K562 (cell line): ENCODE results near the gene ZNF441. TPM values are rescaled to one million over a fixed set of nuclear protein-coding genes. Genes with fewer than 3 reads are reported as not detected.

Source experiments
- CTCFL ChIP-seq: IDR thresholded peaks from 2 replicates; pipeline ENCODE4 v1.6.1; 2011; ENCODE audit warnings: borderline replicate concordance, low read depth, mild to moderate bottlenecking, moderate library complexity, low read length; ENCODE audit not compliant: insufficient read depth, poor library complexity, severe bottlenecking
- GTF2F1 ChIP-seq: IDR thresholded peaks from 2 replicates; pipeline ENCODE4 v1.6.1; 2011; ENCODE audit warnings: low read depth, low read length, improper control_type of control experiment
- NFYB ChIP-seq: IDR thresholded peaks from 2 replicates; pipeline ENCODE4 v1.6.1; 2011; ENCODE audit warnings: mild to moderate bottlenecking, moderate library complexity; ENCODE audit not compliant: insufficient read length; ENCODE audit errors: extremely low read depth
- SRSF7 ChIP-seq: fragments of 200-400 bp; formaldehyde crosslinking; optimal IDR thresholded peaks from 2 replicates; pipeline ENCODE3; 2017; ENCODE audit warnings: mild to moderate bottlenecking, low read depth, low read length
- TAF1 ChIP-seq: IDR thresholded peaks from 2 replicates; pipeline ENCODE4 v1.6.1; 2011; ENCODE audit warnings: mild to moderate bottlenecking, low read length, moderate library complexity; ENCODE audit not compliant: insufficient read depth, control insufficient read depth, severe bottlenecking; ENCODE audit errors: extremely low read depth
- ZBTB1 ChIP-seq: sonication (generic); formaldehyde crosslinking; IDR thresholded peaks from 2 replicates; pipeline ENCODE4 v1.8.1; 2023; ENCODE audit warnings: missing genetic modification reagents, low read depth, mild to moderate bottlenecking, borderline replicate concordance
- polyA plus RNA-seq, 8 experiments: library from polyadenylated mRNA; depleted of rRNA in 4 of 8; stranded (reverse) in 5 of 8; unstranded in 3 of 8; fragments of >200 nt; fragmentation: Nextera tagmentation in 2 of 8; fragmentation: Illumina TruSeq in 1 of 8; extraction: Ambion mirVana in 2 of 8; extraction: Trizol in 1 of 8; gene quantifications; 2 replicates each; pipeline versions ENCODE4 v1.2.1 to v1.2.3, GENCODE V29; 2011 to 2014; ENCODE audit warnings: inconsistent platforms in 1 of 8, missing spikeins in 1 of 8
- total RNA-seq, 7 experiments: library from RNA; depleted of rRNA in 6 of 7; stranded (reverse); fragments of >200 nt in 6 of 7; fragmentation: Illumina TruSeq in 2 of 7; extraction: Trizol in 2 of 7; gene quantifications; 2 replicates each; pipeline versions ENCODE4 v1.2.1 to v1.2.3, GENCODE V29; 2011 to 2021; ENCODE audit warnings: low replicate concordance in 1 of 7
- TF ChIP-seq, protein P1 (sequence below): fragments of 450-650 bp; IDR thresholded peaks from 2 replicates; pipeline ENCODE4 v1.6.1; 2016; ENCODE audit warnings: mild to moderate bottlenecking, moderate library complexity

ZNF441 gene
- total and polyA plus RNA-seq, 9 of the 15 experiments (the other 6 are each of a cell fraction or from before 2014, with no cell fraction given) = 1.9 to 14.0 (median 7.8) TPM

DNA sequence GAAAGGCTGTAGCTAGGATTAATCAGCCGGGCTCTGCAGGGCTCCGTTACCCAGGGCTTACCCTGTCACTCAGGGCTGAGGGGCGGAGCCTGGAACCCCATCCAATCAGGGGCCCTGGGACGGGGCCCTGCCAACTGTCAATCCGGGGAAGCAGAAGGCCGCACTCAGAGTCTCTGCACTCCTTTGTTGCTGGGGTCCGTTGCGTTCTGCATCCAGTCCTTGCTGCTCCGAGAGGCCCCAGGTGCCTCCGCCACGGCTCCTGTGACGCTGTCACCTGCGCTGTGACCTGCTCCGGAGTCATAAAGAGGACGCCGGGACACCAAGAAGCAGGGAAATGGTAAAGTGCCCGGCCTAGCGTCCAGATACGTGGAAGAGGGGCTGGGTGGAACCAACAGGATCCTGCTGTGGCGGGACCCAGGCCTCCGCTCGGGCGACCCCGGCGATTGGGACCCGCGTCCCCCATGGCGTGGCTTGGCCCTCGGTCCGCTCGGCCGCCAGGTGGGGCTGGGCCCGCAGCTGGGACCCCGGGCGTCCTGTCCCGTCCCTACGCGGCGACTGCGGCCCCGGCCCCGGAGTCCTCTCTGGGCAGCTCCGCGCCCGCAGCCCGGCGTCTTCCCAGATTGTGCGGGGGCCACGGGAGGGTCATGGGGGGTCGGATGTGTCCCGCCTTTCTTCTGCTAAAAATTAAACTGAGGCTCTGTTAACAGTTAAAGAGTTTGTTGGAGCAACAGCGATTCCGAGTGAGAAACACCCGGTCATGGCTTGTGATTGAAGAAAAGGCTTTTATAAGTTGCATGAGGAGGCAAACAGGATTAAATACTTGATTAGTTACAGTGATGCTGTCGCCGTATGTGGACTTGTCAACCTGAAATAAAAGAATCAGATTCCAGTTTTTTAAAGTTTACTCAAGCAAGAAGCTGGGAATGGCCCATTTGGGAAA is 31.9 kb downstream of the ZNF441 start, which contains the start of gene ZNF491 (continued):
- TF ChIP-seq CTCFL (no peak), ZBTB1 (CRISPR knock-in tag) (no peak), NFYB (peak; percentile 82), SRSF7 (no peak), GTF2F1 (no peak), TAF1 (peak; percentile 14)
- TF ChIP-seq, protein P1, sequence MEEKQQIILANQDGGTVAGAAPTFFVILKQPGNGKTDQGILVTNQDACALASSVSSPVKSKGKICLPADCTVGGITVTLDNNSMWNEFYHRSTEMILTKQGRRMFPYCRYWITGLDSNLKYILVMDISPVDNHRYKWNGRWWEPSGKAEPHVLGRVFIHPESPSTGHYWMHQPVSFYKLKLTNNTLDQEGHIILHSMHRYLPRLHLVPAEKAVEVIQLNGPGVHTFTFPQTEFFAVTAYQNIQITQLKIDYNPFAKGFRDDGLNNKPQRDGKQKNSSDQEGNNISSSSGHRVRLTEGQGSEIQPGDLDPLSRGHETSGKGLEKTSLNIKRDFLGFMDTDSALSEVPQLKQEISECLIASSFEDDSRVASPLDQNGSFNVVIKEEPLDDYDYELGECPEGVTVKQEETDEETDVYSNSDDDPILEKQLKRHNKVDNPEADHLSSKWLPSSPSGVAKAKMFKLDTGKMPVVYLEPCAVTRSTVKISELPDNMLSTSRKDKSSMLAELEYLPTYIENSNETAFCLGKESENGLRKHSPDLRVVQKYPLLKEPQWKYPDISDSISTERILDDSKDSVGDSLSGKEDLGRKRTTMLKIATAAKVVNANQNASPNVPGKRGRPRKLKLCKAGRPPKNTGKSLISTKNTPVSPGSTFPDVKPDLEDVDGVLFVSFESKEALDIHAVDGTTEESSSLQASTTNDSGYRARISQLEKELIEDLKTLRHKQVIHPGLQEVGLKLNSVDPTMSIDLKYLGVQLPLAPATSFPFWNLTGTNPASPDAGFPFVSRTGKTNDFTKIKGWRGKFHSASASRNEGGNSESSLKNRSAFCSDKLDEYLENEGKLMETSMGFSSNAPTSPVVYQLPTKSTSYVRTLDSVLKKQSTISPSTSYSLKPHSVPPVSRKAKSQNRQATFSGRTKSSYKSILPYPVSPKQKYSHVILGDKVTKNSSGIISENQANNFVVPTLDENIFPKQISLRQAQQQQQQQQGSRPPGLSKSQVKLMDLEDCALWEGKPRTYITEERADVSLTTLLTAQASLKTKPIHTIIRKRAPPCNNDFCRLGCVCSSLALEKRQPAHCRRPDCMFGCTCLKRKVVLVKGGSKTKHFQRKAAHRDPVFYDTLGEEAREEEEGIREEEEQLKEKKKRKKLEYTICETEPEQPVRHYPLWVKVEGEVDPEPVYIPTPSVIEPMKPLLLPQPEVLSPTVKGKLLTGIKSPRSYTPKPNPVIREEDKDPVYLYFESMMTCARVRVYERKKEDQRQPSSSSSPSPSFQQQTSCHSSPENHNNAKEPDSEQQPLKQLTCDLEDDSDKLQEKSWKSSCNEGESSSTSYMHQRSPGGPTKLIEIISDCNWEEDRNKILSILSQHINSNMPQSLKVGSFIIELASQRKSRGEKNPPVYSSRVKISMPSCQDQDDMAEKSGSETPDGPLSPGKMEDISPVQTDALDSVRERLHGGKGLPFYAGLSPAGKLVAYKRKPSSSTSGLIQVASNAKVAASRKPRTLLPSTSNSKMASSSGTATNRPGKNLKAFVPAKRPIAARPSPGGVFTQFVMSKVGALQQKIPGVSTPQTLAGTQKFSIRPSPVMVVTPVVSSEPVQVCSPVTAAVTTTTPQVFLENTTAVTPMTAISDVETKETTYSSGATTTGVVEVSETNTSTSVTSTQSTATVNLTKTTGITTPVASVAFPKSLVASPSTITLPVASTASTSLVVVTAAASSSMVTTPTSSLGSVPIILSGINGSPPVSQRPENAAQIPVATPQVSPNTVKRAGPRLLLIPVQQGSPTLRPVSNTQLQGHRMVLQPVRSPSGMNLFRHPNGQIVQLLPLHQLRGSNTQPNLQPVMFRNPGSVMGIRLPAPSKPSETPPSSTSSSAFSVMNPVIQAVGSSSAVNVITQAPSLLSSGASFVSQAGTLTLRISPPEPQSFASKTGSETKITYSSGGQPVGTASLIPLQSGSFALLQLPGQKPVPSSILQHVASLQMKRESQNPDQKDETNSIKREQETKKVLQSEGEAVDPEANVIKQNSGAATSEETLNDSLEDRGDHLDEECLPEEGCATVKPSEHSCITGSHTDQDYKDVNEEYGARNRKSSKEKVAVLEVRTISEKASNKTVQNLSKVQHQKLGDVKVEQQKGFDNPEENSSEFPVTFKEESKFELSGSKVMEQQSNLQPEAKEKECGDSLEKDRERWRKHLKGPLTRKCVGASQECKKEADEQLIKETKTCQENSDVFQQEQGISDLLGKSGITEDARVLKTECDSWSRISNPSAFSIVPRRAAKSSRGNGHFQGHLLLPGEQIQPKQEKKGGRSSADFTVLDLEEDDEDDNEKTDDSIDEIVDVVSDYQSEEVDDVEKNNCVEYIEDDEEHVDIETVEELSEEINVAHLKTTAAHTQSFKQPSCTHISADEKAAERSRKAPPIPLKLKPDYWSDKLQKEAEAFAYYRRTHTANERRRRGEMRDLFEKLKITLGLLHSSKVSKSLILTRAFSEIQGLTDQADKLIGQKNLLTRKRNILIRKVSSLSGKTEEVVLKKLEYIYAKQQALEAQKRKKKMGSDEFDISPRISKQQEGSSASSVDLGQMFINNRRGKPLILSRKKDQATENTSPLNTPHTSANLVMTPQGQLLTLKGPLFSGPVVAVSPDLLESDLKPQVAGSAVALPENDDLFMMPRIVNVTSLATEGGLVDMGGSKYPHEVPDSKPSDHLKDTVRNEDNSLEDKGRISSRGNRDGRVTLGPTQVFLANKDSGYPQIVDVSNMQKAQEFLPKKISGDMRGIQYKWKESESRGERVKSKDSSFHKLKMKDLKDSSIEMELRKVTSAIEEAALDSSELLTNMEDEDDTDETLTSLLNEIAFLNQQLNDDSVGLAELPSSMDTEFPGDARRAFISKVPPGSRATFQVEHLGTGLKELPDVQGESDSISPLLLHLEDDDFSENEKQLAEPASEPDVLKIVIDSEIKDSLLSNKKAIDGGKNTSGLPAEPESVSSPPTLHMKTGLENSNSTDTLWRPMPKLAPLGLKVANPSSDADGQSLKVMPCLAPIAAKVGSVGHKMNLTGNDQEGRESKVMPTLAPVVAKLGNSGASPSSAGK = no peak
